Neural progenitor cell (in vitro differentiated cells): ENCODE data around the gene TINCR. TPM values are rescaled to one million over a fixed set of nuclear protein-coding genes. Genes with fewer than 3 reads are reported as not detected.
"Not testable (repeated sequence)": the region's sequence is repeated elsewhere in the genome, so short reads cannot be mapped to it uniquely, and the experiment has no call there.

ENCODE experiments used
- DNase-seq: peaks from one replicate; pipeline ENCODE4 v3.0.0-alpha.2; 2016; ENCODE audit warnings: low spot score
- H2AFZ ChIP-seq: fragments of 200-600 bp; sonication (generic); replicated peaks from 2 replicates; pipeline ENCODE4 v1.6.1; 2016; ENCODE audit warnings: antibody characterized with exemption
- H3F3A ChIP-seq: fragments of 200-600 bp; sonication (generic); 2 replicates; pipeline ENCODE4 v1.6.1; 2016; ENCODE audit warnings: antibody characterized with exemption, low read depth
- H3K27ac ChIP-seq: fragments of 200-600 bp; sonication (generic); 2 replicates; pipeline ENCODE4 v1.5.1; 2016; ENCODE audit warnings: mild to moderate bottlenecking
- H3K27me3 ChIP-seq: fragments of 200-600 bp; sonication (generic); 2 replicates; pipeline ENCODE4 v1.6.1; 2016; ENCODE audit warnings: mild to moderate bottlenecking, moderate library complexity
- H3K36me3 ChIP-seq: fragments of 200-600 bp; sonication (generic); 2 replicates; pipeline ENCODE4 v1.5.1; 2016
- H3K4me1 ChIP-seq: fragments of 200-600 bp; sonication (generic); 2 replicates; pipeline ENCODE4 v1.6.1; 2016; ENCODE audit warnings: mixed run types
- H3K4me2 ChIP-seq: fragments of 200-600 bp; sonication (generic); 2 replicates; pipeline ENCODE4 v1.6.1; 2016
- H3K4me3 ChIP-seq: fragments of 200-600 bp; sonication (generic); 2 replicates; pipeline ENCODE4 v1.5.1; 2016
- H3K79me2 ChIP-seq: fragments of 200-600 bp; sonication (generic); 2 replicates; pipeline ENCODE4 v1.6.1; 2016; ENCODE audit warnings: low read depth
- H3K9ac ChIP-seq: fragments of 200-600 bp; sonication (generic); 2 replicates; pipeline ENCODE4 v1.6.1; 2016
- H3K9me3 ChIP-seq: fragments of 200-600 bp; sonication (generic); 2 replicates; pipeline ENCODE4 v1.5.1; 2016; ENCODE audit warnings: low read depth
- H4K20me1 ChIP-seq: fragments of 200-600 bp; sonication (generic); 2 replicates; pipeline ENCODE4 v1.6.1; 2016; ENCODE audit warnings: low read depth
- H3K27ac Mint-ChIP-seq: 3 replicates; pipeline ENCODE4 v1.8.0; 2021; ENCODE audit warnings: mixed read lengths
- H3K27me3 Mint-ChIP-seq: 2 replicates; pipeline ENCODE4 v1.8.0; 2022; ENCODE audit warnings: low read depth, mild to moderate bottlenecking, inconsistent platforms, moderate library complexity, mixed read lengths; ENCODE audit not compliant: insufficient read depth
- H3K36me3 Mint-ChIP-seq: 3 replicates; pipeline ENCODE4 v1.8.0; 2021; ENCODE audit warnings: mixed read lengths
- H3K4me1 Mint-ChIP-seq: 3 replicates; pipeline ENCODE4 v1.8.0; 2021; ENCODE audit warnings: mixed read lengths
- H3K4me3 Mint-ChIP-seq: 3 replicates; pipeline ENCODE4 v1.8.0; 2021; ENCODE audit warnings: mild to moderate bottlenecking, moderate library complexity, mixed read lengths
- H3K9me3 Mint-ChIP-seq: 3 replicates; pipeline ENCODE4 v1.8.0; 2020; ENCODE audit warnings: mixed read lengths
- CTCF ChIP-seq: fragments of 200-600 bp; sonication (generic); IDR thresholded peaks from 2 replicates; pipeline ENCODE4 v1.5.1; 2017; ENCODE audit warnings: antibody characterized with exemption, mild to moderate bottlenecking
- EZH2 ChIP-seq: fragments of 200-600 bp; sonication (generic); IDR thresholded peaks from 2 replicates; pipeline ENCODE4 v1.6.1; 2017; ENCODE audit warnings: antibody characterized with exemption, mild to moderate bottlenecking, moderate library complexity
- EZH2phosphoT487 ChIP-seq: fragments of 200-600 bp; sonication (generic); IDR thresholded peaks from 2 replicates; pipeline ENCODE4 v1.6.1; 2017; ENCODE audit warnings: antibody characterized with exemption
- total RNA-seq: library from RNA; depleted of rRNA; stranded (reverse); fragments of >200 nt; gene quantifications from 2 replicates; pipeline ENCODE4 v1.2.3, GENCODE V29; 2015; ENCODE audit warnings: low replicate concordance

Gene TINCR
- total RNA-seq, 1 donor from 2014 or later, result 1.8 TPM

- Mint-ChIP-seq H3K4me1 (no peaks in the 10 kb centered on the region), H3K36me3 (peaks cover 41% of the 10 kb centered on the region), H3K9me3 (no peaks in the 10 kb centered on the region), H3K27me3 (peaks cover 3% of the 10 kb centered on the region), H3K27ac (no peak overlapping the region), H3K4me3 (no peak overlapping the region)
- Histone ChIP-seq H3K4me2 (no peak overlapping the region), H3K27me3 (no peaks in the 10 kb centered on the region), H3K79me2 (peaks cover 22% of the 10 kb centered on the region), H2AFZ (no peak overlapping the region), H3F3A (peaks cover 4% of the 10 kb centered on the region), H3K36me3 (peaks cover 10% of the 10 kb centered on the region), H4K20me1 (peaks cover 17% of the 10 kb centered on the region), H3K9me3 (no peaks in the 10 kb centered on the region), H3K9ac (no peak overlapping the region), H3K27ac (no peak overlapping the region), H3K4me1 (no peaks in the 10 kb centered on the region), H3K4me3 (no peak overlapping the region)
- no peak for DNase-seq
- TF ChIP-seq EZH2 (no peak), CTCF (no peak), EZH2phosphoT487 (no peak)
Measured at GRCh38 chr19:5612891-5613865, 45.4 kb upstream of the TINCR start.

- Mint-ChIP-seq H3K27me3 (peaks cover 7% of the 10 kb centered on the region), H3K27ac (no peak overlapping the region), H3K4me1 (no peaks in the 10 kb centered on the region), H3K9me3 (no peaks in the 10 kb centered on the region), H3K4me3 (no peak overlapping the region), H3K36me3 (peaks cover 46% of the 10 kb centered on the region)
- Histone ChIP-seq H3K27ac (no peak overlapping the region), H3K27me3 (no peaks in the 10 kb centered on the region), H3K4me3 (no peak overlapping the region), H4K20me1 (peaks cover 28% of the 10 kb centered on the region), H3K4me2 (no peak overlapping the region), H3K9me3 (no peaks in the 10 kb centered on the region), H3K4me1 (no peaks in the 10 kb centered on the region), H3K9ac (no peak overlapping the region), H3F3A (peaks cover 4% of the 10 kb centered on the region), H3K36me3 (peaks cover 7% of the 10 kb centered on the region), H3K79me2 (peaks cover 32% of the 10 kb centered on the region), H2AFZ (no peak overlapping the region)
- TF ChIP-seq EZH2 (no peak), EZH2phosphoT487 (no peak), CTCF (no peak)
- DNase-seq, result no peak
Measured at GRCh38 chr19:5609881-5610448, 42.2 kb upstream of the TINCR start.

GRCh38 chr19:5608766-5609165, 41.0 kb upstream of the TINCR start:
- H3K27me3 ChIP-seq, H3K27me3 Mint-ChIP-seq, H3F3A ChIP-seq, DNase-seq, H3K9me3 ChIP-seq, H3K27ac Mint-ChIP-seq, H3K4me2 ChIP-seq, H3K4me3 Mint-ChIP-seq, H3K9ac ChIP-seq, H3K27ac ChIP-seq, H3K4me3 ChIP-seq, H3K4me1 ChIP-seq, H3K9me3 Mint-ChIP-seq, H2AFZ ChIP-seq, H3K4me1 Mint-ChIP-seq, H3K36me3 ChIP-seq: not testable (repeated sequence)
- Histone ChIP-seq H4K20me1 (peaks cover 28% of the 10 kb centered on the region), H3K79me2 (peaks cover 32% of the 10 kb centered on the region)
- H3K36me3 Mint-ChIP-seq, result peaks cover 47% of the 10 kb centered on the region

- H3K4me1 Mint-ChIP-seq, result no peaks in the 10 kb centered on the region
- peaks cover 4% of the 10 kb centered on the region for H3K27me3 Mint-ChIP-seq
- no peak overlapping the region for H2AFZ ChIP-seq
- DNase-seq, result no peak
- H3K4me1 ChIP-seq, result no peaks in the 10 kb centered on the region
- no peak for TF ChIP-seq EZH2
- TF ChIP-seq EZH2phosphoT487, result no peak
- no peak for TF ChIP-seq CTCF
- no peak overlapping the region for H3K9ac ChIP-seq
- H3K4me3 Mint-ChIP-seq, result no peak overlapping the region
- H3K36me3 ChIP-seq, result peaks cover 7% of the 10 kb centered on the region
- H3K9me3 Mint-ChIP-seq, result no peaks in the 10 kb centered on the region
- no peak overlapping the region for H3K4me2 ChIP-seq
- H3K27me3 ChIP-seq, result no peaks in the 10 kb centered on the region
- peaks cover 32% of the 10 kb centered on the region for H3K79me2 ChIP-seq
- H3K27ac Mint-ChIP-seq, result no peak overlapping the region
- peaks cover 47% of the 10 kb centered on the region for H3K36me3 Mint-ChIP-seq
- no peaks in the 10 kb centered on the region for H3K9me3 ChIP-seq
- H3F3A ChIP-seq, result peaks cover 4% of the 10 kb centered on the region
- H3K27ac ChIP-seq, result no peak overlapping the region
- peaks cover 28% of the 10 kb centered on the region for H4K20me1 ChIP-seq
- H3K4me3 ChIP-seq, result no peak overlapping the region
Measured at GRCh38 chr19:5608291-5608690, 40.5 kb upstream of the TINCR start.
